NCI-H2227 treated with DMSO at 0.1 percent for 48 hours (cell line): Measurements from ENCODE around the gene CCL16.
"Not testable (repeated sequence)": the region's sequence is repeated elsewhere in the genome, so short reads cannot be mapped to it uniquely, and the experiment has no call there.

Experiments used
- DNase-seq: peaks from one replicate; lab custom pipeline; 2025; lab: John Stamatoyannopoulos, UW

The CCL16 gene

GRCh38 chr17:35981246-35981645 lies at the start of gene CCL16:
TSS of gene CCL16 (minus strand) at chr17:35981497. CDS start at chr17:35981420, 77 bp downstream.
- DNase-seq: no peak

- no peak for DNase-seq
These were observed 49.7 kb upstream of the CCL16 start for GRCh38 chr17:36030956-36031355.

DNA sequence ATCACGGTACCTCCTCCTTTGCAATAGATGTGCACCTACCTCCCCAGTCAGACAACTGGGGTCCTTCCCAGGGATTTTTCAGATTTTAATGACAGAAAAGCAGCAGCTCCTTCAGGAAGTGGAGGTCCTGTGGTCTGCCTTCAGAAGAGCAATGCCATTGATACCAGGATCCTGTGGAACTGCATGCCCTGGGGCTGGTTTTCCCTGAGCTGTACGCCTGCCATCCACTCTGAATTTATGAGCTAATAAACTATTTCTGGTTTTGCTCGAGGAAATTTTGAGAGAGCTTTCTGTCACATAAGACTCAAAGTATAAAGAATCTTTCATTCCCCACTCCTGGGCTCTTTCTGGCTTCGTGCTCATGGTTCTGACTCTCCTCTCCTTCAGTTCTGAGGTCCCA lies 46.5 kb upstream of the CCL16 start:
- DNase-seq: no peak

GRCh38 chr17:36024106-36024869 lies 43.0 kb upstream of the CCL16 start:
- DNase-seq: no peak

GRCh38 chr17:36019423-36019822 lies 38.1 kb upstream of the CCL16 start:
- no peak for DNase-seq

DNA sequence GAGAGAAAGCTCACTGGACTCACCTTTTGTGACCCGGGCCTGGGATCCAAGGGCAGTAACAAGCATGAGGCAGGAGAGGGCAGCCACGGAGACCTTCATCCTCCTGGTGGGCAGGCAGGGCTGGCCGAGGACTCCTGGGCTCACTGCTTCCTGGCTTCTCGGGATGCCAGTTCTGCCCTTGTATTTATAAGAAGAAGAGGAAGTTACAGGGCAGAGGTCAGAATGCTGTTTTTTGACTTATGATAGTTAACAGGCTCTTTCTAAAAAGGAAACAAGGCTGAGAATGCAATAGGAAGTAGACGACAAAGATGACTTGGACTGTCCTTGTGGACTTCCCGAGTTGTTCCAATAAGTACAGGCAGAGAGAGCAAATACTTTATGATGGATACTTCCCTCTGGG lies 36.5 kb upstream of the CCL16 start, which contains the start of gene CCL23:
Gene CCL23, minus strand, starts transcription at position 174 of the 400 bp plus-strand sequence. Its CDS starts 75 bp downstream, at position 99.
- DNase-seq: no peak

DNA sequence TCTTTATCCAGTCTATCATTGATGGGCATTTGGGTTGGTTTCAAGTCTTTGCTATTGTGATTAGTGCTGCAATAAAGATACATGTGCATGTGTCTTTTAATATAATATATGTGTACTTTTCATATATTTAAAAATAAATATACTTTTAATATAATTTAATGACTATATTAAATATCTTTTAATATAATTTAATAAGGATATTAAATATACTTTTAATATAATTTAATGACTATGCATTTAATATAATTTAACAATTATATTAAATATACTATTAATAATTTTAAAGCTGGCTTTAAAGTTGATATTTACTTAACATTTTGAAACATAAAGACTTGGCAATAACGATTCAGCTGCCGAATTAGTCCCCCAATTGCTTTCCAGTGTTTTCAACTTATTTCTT lies 35.3 kb upstream of the CCL16 start:
- no peak for DNase-seq

GRCh38 chr17:36015895-36016294 lies 34.6 kb upstream of the CCL16 start:
- not testable (repeated sequence) for DNase-seq

GRCh38 chr17:36014946-36015345 lies 33.6 kb upstream of the CCL16 start:
- DNase-seq: no peak

- DNase-seq: no peak
These were observed 29.9 kb upstream of the CCL16 start for GRCh38 chr17:36011201-36011600.

DNA sequence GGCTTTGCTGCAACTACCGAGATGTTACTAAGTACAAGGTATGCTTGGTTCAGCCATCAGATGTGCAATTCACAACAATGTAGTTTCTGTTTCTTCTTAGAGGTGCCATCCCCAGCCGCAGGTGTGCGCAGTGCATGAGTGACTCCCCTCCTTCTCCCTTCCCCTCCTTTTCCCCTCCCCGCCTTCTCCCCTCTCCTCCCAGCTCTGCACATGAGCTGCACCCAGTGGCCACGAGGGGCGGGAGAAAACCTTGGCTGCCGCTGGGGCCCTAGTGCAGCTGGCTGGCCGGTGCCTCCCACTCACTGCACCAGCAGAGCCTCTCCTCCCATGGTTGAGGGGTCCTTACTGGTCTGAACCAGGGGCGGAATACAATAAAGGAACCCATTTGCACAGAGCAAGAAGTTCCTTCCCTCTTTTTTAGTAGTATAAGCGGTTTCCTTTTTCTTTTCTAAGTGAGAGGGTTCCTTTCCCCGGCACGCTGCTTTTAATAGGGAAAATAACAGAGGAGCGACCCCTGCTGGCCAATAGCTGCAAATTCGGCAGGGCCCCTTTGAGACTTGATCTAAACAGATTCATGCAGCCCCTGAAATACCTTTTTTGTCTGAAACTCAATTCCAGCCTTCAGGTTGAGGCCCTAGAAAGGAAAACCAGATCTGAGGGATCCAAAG lies 27.8 kb upstream of the CCL16 start:
- no peak for DNase-seq

GRCh38 chr17:36004594-36005108 lies 23.4 kb upstream of the CCL16 start:
- DNase-seq: no peak

GRCh38 chr17:36002631-36003030 lies 21.3 kb upstream of the CCL16 start:
- DNase-seq: no peak

GRCh38 chr17:36001862-36002603 lies 20.7 kb upstream of the CCL16 start:
- no peak for DNase-seq

DNA sequence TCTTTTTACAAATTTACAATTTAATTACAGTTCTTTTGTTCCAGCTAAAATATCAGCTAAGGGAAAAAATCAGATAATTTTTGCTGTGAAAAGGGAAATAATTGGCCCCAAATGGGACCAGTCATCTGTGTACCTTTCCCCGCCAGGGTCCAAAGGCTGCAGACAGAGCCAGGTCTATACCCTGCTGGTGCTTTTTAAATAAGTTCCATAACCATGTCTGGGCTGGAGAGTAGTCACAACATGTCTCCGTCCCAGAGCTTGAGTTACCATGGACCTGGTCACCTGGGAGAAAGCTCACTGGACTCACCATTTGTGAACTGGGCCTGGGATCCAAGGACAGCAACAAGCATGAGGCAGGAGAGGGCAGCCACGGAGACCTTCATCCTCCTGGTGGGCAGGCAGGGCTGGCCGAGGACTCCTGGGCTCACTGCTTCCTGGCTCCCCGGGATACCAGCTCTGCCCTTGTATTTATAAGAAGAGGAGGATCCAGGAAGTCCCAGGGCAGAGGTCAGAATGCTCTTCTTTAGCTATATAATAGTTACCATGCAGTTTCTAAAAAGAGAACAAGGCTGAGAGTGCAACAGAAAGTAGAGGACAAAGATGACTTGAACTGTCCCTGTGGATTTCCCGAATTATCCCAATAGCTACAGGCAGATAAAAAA lies 19.9 kb upstream of the CCL16 start, which contains the start of gene CCL15:
Gene CCL15, minus strand, starts transcription at position 444 of the 662 bp plus-strand sequence. Its CDS starts 61 bp downstream, at position 383.
- no peak for DNase-seq

DNA sequence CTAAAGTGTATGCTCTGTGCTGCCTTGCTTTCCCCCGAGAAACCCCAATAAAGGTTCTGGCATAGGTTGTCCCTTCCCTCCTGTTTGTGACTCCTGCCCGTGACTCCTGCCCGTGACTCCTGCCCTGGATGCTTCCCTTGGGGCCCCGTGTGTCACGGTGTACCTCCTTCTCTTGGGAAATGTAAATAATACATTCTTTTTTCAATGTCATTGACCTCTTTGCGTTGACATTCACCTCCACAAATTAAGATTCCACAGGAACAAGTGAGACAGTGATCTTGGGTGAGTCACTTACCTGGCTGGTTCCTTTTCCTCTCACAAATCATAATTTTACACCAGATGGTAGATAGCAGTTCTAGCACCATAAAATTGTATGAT lies 19.4 kb upstream of the CCL16 start:
- DNase-seq: no peak

- DNase-seq: no peak
These were observed 17.5 kb upstream of the CCL16 start for GRCh38 chr17:35998756-35999155.

DNA sequence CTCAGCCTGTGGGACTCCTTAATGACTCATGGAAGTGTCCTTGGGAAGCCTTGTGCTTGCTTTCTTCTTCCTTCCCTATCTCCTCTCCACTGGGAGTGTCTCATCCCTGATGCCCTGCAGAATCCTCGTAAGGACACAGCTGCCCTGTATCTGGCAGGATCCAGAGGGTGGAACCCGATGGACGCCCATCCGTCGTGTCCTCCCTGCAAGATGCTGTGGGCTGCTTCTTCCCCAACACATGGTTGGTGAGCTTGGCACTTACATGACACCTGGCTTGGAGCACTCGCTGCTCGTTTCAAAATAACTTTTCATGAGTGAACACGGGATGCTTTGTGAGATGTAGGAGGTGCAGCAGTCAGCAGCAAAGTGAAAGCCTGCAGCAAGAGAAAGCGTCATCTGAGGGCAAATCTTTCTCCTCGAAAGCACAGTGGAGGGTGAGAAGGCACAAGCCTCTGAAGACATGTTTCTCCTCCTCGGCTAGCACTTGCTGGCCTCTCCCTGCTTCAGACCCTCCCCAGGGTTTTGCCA lies 16.8 kb upstream of the CCL16 start:
- DNase-seq: no peak

DNA sequence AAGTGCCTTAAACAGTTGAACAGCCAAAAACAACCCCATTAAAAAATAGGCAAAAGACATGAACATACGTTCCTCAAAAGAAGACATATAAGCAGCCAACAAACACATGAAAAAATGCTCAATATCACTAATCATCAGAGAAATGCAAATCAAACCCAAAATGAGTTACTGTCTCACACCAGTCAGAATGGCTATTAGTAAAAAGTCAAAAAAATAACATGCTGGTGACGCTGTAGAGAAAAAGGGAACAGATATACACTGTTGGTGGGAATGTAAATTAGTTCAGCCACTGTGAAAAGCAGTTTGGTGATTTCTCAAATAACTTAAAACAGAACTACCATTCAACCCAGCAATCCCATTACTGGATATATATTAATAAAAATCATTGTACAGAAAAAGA lies 14.0 kb upstream of the CCL16 start:
- DNase-seq: not testable (repeated sequence)

GRCh38 chr17:35991075-35991474 lies 9.8 kb upstream of the CCL16 start:
- DNase-seq: no peak

GRCh38 chr17:35988164-35988563 lies 6.9 kb upstream of the CCL16 start:
- DNase-seq: no peak

DNA sequence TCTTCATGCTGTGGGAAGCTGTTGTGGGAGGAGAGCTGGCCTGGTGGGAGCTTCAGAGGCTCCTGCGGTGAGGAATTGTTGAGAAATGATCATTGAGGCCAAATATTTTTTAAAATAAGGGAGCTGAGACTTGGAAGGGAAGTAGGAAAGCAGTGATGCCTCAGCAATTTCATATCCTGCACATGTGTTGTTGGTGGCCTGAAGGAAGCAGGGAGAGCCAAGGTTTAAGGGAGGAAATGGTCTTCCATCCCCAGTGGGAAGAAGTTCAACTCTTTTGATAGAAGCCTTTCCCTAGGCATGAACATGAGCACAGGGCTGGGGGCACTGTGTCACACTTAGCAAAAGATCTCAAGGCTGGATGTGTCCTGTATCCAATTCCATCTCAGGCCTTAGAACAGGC lies 5.3 kb upstream of the CCL16 start, which contains the start of gene CCL14:
Gene CCL14, minus strand, starts transcription at position 87 of the 400 bp plus-strand sequence. Its CDS starts 80 bp downstream, at position 7.
- no peak for DNase-seq
